ENCODE data around the gene FOXR2.

FOXR2 gene, protein sequence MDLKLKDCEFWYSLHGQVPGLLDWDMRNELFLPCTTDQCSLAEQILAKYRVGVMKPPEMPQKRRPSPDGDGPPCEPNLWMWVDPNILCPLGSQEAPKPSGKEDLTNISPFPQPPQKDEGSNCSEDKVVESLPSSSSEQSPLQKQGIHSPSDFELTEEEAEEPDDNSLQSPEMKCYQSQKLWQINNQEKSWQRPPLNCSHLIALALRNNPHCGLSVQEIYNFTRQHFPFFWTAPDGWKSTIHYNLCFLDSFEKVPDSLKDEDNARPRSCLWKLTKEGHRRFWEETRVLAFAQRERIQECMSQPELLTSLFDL

GRCh38 chrX:55623100-55623499 is at the start of gene FOXR2:
Gene FOXR2, plus strand, starts transcription at chrX:55623400. Its CDS starts 312 bp downstream, at chrX:55623712.
- DNase-seq: no peak

DNA sequence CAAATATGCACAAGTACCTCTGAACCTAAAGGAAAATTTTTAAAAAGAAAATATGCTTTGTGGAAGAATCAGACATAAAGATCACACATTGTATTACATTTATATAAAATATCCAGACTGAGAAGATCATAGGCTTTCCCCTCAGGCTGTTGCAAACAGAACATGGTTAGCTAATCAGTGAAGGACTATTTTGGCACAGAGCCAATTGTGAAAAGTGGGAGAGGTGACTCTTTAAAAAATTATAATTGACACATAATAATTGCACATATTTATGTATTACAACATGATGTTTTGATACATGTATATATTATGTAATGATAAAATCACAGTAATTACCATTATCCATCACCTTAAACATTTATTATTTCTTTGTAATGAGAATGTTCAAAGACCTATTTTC is 44.1 kb upstream of the FOXR2 start:
- no peak for DNase-seq

- no peak for DNase-seq
Observed at GRCh38 chrX:55582447-55582846, 40.8 kb upstream of the FOXR2 start.

DNA sequence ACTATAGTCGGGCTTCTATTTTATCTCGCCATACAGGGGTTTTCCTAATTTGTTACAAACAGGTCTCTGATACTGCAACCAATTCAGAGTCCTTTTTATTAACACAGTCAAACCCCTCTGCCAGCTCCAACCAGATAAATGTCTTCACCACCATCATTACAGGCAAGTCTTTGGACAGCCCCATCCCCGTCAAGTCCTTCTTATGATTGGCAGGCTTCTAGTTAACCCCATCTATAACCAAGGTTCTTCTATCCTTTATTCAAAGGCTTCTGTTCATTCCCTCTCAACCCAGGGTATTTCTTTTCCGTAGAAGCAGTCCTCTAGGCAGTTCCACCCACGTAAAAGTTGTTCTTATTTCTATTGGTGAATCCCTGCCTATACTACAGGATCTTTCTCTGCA is 29.9 kb upstream of the FOXR2 start:
- DNase-seq: no peak

DNA sequence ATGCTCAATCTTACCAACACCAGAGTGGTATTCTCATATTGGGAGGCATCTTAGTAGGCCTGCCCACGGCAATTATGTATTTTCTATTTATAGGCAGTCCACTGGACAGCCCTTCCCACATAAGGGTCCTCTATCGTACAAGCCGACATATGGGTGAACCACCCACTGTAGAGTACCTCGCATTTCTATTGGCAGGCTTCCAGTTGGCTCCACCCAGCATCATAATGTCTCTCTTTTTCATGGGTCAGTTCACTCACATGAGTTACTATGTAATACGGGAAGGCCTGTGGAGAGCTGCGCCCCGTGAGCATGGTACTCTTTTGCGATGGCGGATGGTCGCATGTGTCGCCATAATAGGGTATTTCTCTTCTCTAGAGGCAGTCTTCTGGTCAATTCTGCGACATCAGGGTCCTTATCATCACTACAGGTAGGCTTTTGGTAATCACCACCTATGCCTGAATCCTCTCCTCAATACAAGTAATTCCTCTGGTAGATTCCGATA is 29.4 kb upstream of the FOXR2 start:
- no peak for DNase-seq

- no peak for DNase-seq
Observed at GRCh38 chrX:55598333-55598732, 24.9 kb upstream of the FOXR2 start.

DNA sequence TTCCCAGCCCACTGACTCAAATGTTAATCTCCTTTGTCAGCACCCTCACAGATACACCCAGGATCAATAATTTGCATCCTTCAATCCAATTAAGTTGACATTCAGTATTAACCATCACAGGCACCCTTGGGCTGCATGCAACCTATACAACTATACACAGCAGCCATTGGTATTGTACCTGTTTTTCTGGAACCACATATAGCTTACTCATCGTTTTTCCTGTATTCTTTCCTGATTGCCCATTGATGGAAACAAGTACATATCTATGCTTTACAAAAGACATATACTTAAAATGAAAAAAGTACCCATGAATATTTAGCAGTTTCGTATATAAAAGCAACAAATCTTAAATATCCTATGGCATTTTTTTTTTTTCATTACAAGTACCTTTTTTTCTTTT is 3.7 kb upstream of the FOXR2 start:
- DNase-seq: no peak

DNA sequence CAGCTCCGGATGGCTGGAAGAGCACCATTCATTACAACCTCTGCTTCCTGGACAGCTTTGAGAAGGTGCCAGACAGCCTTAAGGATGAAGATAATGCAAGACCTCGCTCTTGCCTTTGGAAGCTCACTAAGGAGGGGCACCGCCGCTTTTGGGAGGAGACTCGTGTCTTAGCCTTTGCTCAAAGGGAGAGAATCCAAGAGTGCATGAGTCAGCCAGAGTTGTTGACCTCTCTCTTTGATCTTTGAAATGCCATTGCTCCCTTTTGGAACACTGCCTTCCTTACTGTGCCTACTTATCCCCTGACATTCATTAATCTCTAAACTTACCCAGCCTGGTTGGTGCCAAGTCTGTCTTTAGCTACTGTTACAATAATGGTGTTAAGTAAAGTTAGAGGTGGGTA is 1.2 kb downstream of the FOXR2 start:
- no peak for DNase-seq

DNA sequence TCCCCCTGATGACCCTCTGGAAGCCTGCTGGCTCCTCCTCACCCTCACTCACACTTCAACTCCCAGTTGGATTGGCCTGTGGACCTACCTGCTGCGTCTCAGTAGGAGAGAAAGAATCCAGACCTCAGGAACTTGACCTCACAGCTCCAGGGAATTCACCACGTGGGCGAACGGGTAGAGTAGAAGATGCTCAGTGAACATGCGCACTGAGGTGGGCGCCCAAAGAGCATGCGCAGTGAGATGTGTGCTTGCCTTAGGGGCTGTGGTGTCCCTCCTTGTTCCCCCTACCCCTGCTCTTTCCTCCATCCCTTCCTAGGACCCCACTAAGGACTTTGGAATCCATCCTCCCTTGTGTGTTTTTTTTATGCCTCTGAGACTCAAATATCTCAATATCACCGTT is 12.9 kb downstream of the FOXR2 start:
- no peak for DNase-seq

- DNase-seq: no peak
Observed at GRCh38 chrX:55638933-55639332, 15.7 kb downstream of the FOXR2 start.

GRCh38 chrX:55640854-55641253 is 17.7 kb downstream of the FOXR2 start:
- no peak for DNase-seq

GRCh38 chrX:55648434-55648833 is 25.2 kb downstream of the FOXR2 start:
- DNase-seq: no peak

DNA sequence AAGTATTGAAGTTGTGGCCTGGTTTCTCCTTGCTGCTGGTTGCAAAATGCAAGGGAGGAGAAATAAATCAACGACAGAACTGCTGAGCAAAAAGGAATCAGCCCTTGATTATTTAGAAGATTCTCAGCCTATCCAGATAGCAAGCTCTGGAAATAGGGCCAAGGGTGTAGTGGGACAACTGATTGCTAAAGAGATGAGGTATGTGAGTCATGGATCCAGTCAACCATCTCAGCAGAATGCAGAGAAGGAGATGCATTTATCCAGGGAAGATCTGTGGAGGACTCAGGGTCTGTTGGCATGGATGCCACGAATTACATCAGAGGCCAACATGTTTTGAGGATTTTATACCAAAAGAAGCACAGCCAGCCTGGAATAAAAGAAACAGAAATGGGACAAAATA is 36.7 kb downstream of the FOXR2 start:
- no peak for DNase-seq

DNA sequence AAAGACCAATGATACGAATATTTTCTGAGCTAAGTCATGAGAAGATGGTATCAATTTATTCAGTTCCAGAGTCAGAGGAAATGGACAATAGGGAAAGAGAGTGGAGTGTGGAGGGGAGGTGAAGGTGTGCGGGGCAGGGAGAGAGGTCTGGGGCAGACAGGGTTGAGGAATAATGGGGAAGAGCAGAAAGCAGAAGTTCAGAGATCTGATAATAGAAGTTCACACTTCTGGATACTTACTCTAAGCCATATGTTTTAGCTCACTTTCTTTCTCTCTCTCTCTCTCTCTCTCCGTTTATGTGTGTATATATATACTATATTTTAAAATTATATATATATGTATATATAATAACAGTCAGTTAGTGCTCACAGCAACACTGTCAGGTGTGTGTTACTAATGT is 40.4 kb downstream of the FOXR2 start:
- no peak for DNase-seq

- no peak for DNase-seq
Observed at GRCh38 chrX:55668084-55668483, 44.9 kb downstream of the FOXR2 start.
